Head of caudate nucleus (tissue), 42 donors: ENCODE data around the gene COPB2.
"Not testable (repeated sequence)": the region's sequence is repeated elsewhere in the genome, so short reads cannot be mapped to it uniquely, and the experiment has no call there.

Experiments
- DNase-seq, 42 donors: peaks; one replicate each; pipeline versions ENCODE4 v3.0.0 to v3.0.0-alpha.2; 2020 to 2021; ENCODE audit warnings: mixed read lengths in 7 of 42
- intact Hi-C: fragments of 100-400 bp; cut with DNase I; formaldehyde crosslinking; loops from one replicate; pipeline ENCODE4 v1.15.0; 2022

Gene COPB2

GRCh38 chr3:139389552-139390368 is at the start of gene COPB2:
TSS of gene COPB2 (minus strand) at chr3:139389647. CDS start at chr3:139389550, 97 bp downstream.
- peak; percentile 98 to 100 (median 99) for DNase-seq
- intact Hi-C loops, result no loop called here

DNA sequence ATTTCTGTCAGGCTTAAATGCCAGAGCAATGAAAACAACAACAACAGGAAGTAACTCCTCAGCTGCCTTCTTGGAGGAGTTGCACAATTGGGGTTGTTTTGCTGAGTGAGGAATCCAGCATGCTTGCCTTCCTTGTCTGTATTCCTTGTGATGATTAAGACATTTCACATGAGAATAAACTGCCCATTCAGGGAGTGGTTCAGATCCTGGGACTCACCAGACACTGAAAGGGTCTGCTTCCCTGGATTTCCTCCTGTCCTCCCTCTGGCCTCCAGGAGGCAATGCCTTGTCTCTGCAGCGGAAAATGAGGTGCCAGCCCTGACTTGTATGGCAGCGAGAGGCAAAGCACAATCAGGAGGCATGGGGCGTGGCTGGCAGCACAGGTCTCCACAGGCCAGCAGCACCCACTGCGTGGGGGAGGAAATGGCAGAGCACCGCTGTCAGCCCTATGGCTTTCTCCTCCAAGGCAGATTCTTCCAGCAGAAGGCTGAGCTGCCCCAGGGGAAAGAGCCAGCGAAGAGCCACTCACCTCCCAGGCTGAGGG is 45.4 kb upstream of the COPB2 start:
- intact Hi-C loops, result loop anchor here (10.0 kb wide), 1 partner anchor 110 kb away; no protein-coding TSS in a partner anchor
- DNase-seq, result no peak

DNA sequence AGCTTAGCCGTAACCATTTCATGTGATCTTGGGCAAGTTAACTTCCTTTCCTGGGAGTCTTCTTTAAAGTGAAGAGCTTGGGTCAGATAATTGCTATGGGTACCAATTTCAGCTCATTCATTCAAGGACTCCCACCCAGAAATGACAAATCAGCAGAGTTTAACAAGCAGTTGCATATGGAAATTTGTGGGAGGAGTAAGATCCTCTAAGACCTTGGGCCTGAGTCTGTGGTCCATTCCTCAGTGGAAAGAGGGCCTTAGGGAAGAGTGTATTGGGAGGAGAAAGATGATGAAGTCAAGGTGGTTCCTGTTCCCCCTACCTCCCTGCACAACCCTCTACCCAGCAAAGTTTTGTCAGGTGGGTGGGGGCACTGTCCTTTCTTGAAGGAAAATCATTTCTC is 44.8 kb upstream of the COPB2 start:
- DNase-seq, result no peak
- intact Hi-C loops, result loop anchor here (10.0 kb wide), 1 partner anchor 111 kb away; no protein-coding TSS in a partner anchor

DNA sequence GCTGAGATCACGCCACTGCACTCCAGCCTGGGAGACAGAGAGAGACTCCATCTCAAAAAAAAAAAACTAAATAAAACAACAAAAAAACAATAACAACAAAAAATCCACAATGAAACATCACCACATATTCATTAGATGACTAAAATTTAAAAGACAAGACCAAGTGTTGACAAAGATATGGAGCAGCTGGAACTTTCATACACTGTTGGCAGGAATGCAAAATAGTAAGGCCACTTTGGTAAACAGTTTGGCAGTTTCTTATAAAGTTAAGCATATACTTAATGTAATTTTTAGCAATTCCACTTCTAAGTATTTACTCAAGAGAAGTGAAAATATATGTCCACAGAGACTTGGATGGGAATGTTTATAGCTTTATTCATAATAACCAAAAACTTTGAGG is 43.6 kb upstream of the COPB2 start:
- intact Hi-C loops, result loop anchor here (10.0 kb wide), 1 partner anchor 112 kb away; no protein-coding TSS in a partner anchor
- DNase-seq, result no peak

GRCh38 chr3:139430493-139430892 is 41.0 kb upstream of the COPB2 start:
- intact Hi-C loops, result loop anchor here (10.0 kb wide), 1 partner anchor 114 kb away; no protein-coding TSS in a partner anchor
- DNase-seq, result no peak

GRCh38 chr3:139427283-139428060 is 38.0 kb upstream of the COPB2 start:
- intact Hi-C loops, result loop anchor here (5.0 to 10.0 kb wide), 3 partner anchors 77 to 507 kb away; partner anchors contain the start of gene CLSTN2
- DNase-seq, result peak in 11 of 42 donors; percentile 18 to 81 (median 62)

DNA sequence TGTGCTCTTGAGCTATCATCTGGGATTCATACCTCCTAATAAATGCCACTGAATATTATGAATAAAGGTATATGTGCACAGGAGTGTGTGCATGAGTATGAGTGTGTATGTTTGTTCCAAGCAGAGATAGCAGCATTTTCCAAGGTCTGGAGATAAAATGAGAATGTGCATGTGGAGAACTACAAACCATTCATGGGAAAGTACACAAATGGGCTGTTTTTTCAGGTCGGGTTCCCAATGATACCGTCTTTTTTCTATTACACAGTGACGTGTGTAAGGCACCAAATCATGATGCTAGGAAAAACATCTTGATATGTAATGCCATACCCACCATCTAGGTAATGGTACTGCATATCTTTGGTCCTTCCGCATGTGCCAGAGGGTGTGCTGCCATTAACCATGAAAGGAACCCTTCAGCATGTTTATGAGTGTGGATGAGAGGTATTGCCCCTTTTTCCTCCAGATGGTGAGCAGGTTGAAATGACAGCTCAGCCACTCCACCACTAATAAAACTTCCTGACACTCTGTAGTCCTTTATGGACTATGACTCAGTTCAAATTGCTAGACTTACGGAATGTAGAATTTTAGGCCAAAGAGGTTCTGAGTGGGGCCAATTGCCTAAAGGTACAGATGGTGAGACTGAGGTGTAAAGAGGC is 36.4 kb upstream of the COPB2 start:
- intact Hi-C loops, result loop anchor here (5.0 to 10.0 kb wide), 3 partner anchors 79 to 509 kb away; partner anchors contain the start of gene CLSTN2
- no peak for DNase-seq

GRCh38 chr3:139423232-139423631 is 33.8 kb upstream of the COPB2 start:
- intact Hi-C loops, result loop anchor here (10.0 kb wide), 2 partner anchors 82 to 512 kb away; partner anchors contain the start of gene CLSTN2

GRCh38 chr3:139421460-139421859 is 32.0 kb upstream of the COPB2 start:
- intact Hi-C loops, result loop anchor here (10.0 kb wide), 2 partner anchors 83 to 513 kb away; partner anchors contain the start of gene CLSTN2
- no peak for DNase-seq

More at GRCh38 chr3:139423232-139423631, 33.8 kb upstream of the COPB2 start:
- no peak for DNase-seq

DNA sequence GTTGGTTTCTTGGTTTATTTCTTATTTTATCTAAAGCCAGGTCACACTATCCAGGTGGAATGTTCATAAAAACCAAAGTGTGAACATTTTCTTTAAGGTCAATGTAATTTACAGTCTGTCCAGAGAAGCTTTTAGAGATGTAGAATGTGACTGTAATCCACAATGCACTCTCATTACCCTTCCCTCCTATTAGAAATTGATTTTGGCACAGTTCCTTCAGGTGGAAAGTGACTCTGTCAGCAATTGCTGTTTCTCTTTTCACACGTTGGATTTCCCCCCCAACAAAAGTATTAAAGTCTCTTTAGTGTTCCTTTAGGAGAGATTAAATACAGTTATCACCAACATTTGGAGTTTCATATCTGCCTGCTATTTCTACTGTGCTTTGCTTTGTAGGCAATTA is 31.6 kb upstream of the COPB2 start:
- intact Hi-C loops, result loop anchor here (10.0 kb wide), 2 partner anchors 84 to 514 kb away; partner anchors contain the start of gene CLSTN2
- no peak for DNase-seq

GRCh38 chr3:139418144-139418543 is 28.7 kb upstream of the COPB2 start:
- intact Hi-C loops, result no loop called here
- DNase-seq, result no peak

- intact Hi-C loops, result no loop called here
Measured at GRCh38 chr3:139416275-139416674, 26.8 kb upstream of the COPB2 start.

DNA sequence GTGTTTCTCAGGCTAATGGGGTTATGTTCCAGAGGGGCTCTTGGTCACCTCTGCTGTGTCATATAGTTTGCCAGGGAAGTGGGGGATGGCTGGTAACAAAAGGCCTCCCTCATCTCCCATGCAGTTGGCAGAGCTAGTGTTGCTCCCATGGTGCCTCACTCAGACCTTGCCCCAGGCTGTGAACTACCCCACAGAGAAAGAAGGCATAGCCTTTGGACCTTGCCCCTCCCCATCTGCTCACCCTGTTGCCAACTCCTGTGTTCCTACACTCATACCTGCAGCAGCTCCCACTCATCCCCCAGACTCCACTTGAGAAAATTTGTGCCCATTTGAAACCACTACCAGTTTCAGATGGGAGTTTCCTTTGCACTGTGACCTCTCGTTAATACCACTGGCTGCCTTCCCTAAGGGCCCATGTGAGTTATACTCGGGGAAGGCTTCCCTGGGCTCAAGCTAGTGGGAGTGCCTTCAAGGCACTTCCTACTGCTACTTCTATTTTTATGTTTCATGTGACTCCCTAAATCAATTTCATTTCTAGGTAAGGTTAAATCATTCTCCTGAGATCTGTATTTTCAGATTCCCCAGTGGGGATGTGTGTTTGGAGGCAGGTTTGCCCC is 25.3 kb upstream of the COPB2 start:
- intact Hi-C loops, result no loop called here
- DNase-seq, result peak in 8 of 42 donors; percentile 7 to 56 (median 30)

More at GRCh38 chr3:139416275-139416674, 26.8 kb upstream of the COPB2 start:
- no peak for DNase-seq

DNA sequence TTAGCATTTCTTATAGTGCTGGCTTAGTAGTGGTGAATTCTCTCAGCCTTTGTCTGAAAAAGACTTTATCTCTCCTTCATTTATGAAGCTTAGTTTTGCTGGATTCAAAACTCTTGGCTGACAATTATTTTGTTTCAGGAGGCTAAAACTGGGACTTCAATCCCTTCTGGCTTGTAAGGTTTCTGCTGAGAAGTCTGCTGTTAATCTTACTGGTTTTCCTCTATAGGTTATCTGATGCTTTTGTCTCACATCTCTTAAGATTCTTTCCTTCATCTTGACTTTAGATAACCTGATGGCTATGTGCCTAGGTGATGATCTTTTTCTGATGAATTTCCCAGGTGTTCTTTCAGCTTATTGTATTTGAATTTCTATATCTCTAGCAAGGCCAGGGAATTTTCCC is 23.4 kb upstream of the COPB2 start:
- DNase-seq, intact Hi-C loops: not testable (repeated sequence)

GRCh38 chr3:139401155-139401554 is 11.7 kb upstream of the COPB2 start:
- DNase-seq, intact Hi-C loops: not testable (repeated sequence)

GRCh38 chr3:139396707-139397106 is 7.3 kb upstream of the COPB2 start:
- intact Hi-C loops, result no loop called here
- no peak for DNase-seq

- intact Hi-C loops, result no loop called here
Measured at GRCh38 chr3:139394116-139394515, 4.7 kb upstream of the COPB2 start.

More at GRCh38 chr3:139394116-139394515, 4.7 kb upstream of the COPB2 start:
- DNase-seq, result no peak
